ENCODE data around the gene NELL2.

GRCh38 chr12:44677724-44678123 is 198.4 kb downstream of the NELL2 start:
- TF ChIP-seq ZFP30 (CRISPR knock-in tag; IDR thresholded peaks at IDR 0.05) (no peak), POU6F1 (CRISPR knock-in tag; IDR thresholded peaks at IDR 0.05; ENCODE audit: borderline replicate concordance, low read depth) (no peak), TSHZ2 (CRISPR knock-in tag; IDR thresholded peaks at IDR 0.05) (no peak), RARB (CRISPR knock-in tag; IDR thresholded peaks at IDR 0.05) (no peak), ZNF8 (CRISPR knock-in tag; IDR thresholded peaks at IDR 0.05) (no peak), ZFP3 (CRISPR knock-in tag; IDR thresholded peaks at IDR 0.05) (no peak), PPARA (CRISPR knock-in tag; IDR thresholded peaks at IDR 0.05; ENCODE audit: borderline replicate concordance) (no peak), SNAI2 (CRISPR knock-in tag; IDR thresholded peaks at IDR 0.05) (no peak), PATZ1 (CRISPR knock-in tag; IDR thresholded peaks at IDR 0.05; ENCODE audit: borderline replicate concordance) (no peak), ZNF565 (CRISPR knock-in tag; conservative IDR thresholded peaks at IDR 0.05; ENCODE audit: low read depth) (no peak)

Data from SK-N-SH treated with all-trans-retinoic acid at 6 μM for 48 hours (cell line).